GM18873 (cell line): ENCODE data around the gene AGK.
"Not testable (repeated sequence)": the region's sequence is repeated elsewhere in the genome, so short reads cannot be mapped to it uniquely, and the experiment has no call there.

Source experiments
- ATAC-seq: cut with Tn5 transposase; IDR thresholded peaks from one replicate; pipeline ENCODE4 v1.9.1; 2021; ENCODE audit warnings: mild to moderate bottlenecking, moderate library complexity, moderate number of reproducible peaks; ENCODE audit not compliant: unreplicated experiment, low FRiP score

Gene AGK

GRCh38 chr7:141582063-141582462 lies 30.9 kb downstream of the AGK start:
- not testable (repeated sequence) for ATAC-seq

GRCh38 chr7:141584935-141585334 lies 33.7 kb downstream of the AGK start:
- ATAC-seq, result no peak

GRCh38 chr7:141585592-141586510 lies 34.6 kb downstream of the AGK start:
- peak; percentile 79 for ATAC-seq

- ATAC-seq, result no peak
Observed at GRCh38 chr7:141586878-141587277, 35.7 kb downstream of the AGK start.

GRCh38 chr7:141587304-141587703 lies 36.1 kb downstream of the AGK start:
- no peak for ATAC-seq

- no peak for ATAC-seq
Observed at GRCh38 chr7:141588912-141589311, 37.7 kb downstream of the AGK start.

GRCh38 chr7:141590071-141590470 lies 38.9 kb downstream of the AGK start:
- ATAC-seq, result no peak

GRCh38 chr7:141590666-141591065 lies 39.5 kb downstream of the AGK start:
- no peak for ATAC-seq

- no peak for ATAC-seq
Observed at GRCh38 chr7:141593134-141593533, 41.9 kb downstream of the AGK start.

GRCh38 chr7:141597966-141598365 lies 46.8 kb downstream of the AGK start:
- ATAC-seq, result no peak

- no peak for ATAC-seq
Observed at GRCh38 chr7:141598408-141598807, 47.2 kb downstream of the AGK start.

- no peak for ATAC-seq
Observed at GRCh38 chr7:141600168-141601006, 49.2 kb downstream of the AGK start.

- no peak for ATAC-seq
Observed at GRCh38 chr7:141609576-141609975, 58.4 kb downstream of the AGK start.

GRCh38 chr7:141610671-141611070 lies 59.5 kb downstream of the AGK start:
- ATAC-seq, result no peak

GRCh38 chr7:141612861-141613260 lies 61.7 kb downstream of the AGK start:
- ATAC-seq, result no peak

- no peak for ATAC-seq
Observed at GRCh38 chr7:141617280-141617679, 66.1 kb downstream of the AGK start.

- no peak for ATAC-seq
Observed at GRCh38 chr7:141619745-141620144, 68.5 kb downstream of the AGK start.

GRCh38 chr7:141624763-141625162 lies 73.6 kb downstream of the AGK start:
- ATAC-seq, result no peak

- ATAC-seq, result no peak
Observed at GRCh38 chr7:141630621-141631020, 79.4 kb downstream of the AGK start.

GRCh38 chr7:141631525-141631924 lies 80.3 kb downstream of the AGK start:
- no peak for ATAC-seq

GRCh38 chr7:141634065-141634464 lies 82.9 kb downstream of the AGK start:
- ATAC-seq, result no peak
